Astrocyte (in vitro differentiated cells and primary cell): ENCODE results near the gene SOX30. TPM values are rescaled to one million over a fixed set of nuclear protein-coding genes. Genes with fewer than 3 reads are reported as not detected.

Source experiments
- DNase-seq: peaks from one replicate; pipeline ENCODE4 v3.0.0-alpha.2; 2010; ENCODE audit warnings: low read depth
- FAIRE-seq: peaks from 2 replicates; lab custom pipeline; 2011; peaks lifted over from hg19 to GRCh38; lab: Jason Lieb, UNC
- H2AFZ ChIP-seq: 2 replicates; pipeline ENCODE4 v1.6.0; 2012; ENCODE audit warnings: low read depth, low read length, inconsistent platforms
- H3K27ac ChIP-seq: 2 replicates; pipeline ENCODE4 v1.5.1; 2011; ENCODE audit warnings: low read depth, low read length, inconsistent platforms
- H3K27me3 ChIP-seq: 2 replicates; pipeline ENCODE4 v1.6.0; 2011; ENCODE audit warnings: low read length, inconsistent platforms; ENCODE audit not compliant: insufficient read depth
- H3K36me3 ChIP-seq: 2 replicates; pipeline ENCODE4 v1.5.1; 2011; ENCODE audit warnings: low read length, inconsistent platforms; ENCODE audit not compliant: insufficient read depth
- H3K4me1 ChIP-seq: 2 replicates; pipeline ENCODE4 v1.5.1; 2011; ENCODE audit warnings: low read length, inconsistent platforms; ENCODE audit not compliant: insufficient read depth
- H3K4me2 ChIP-seq: 2 replicates; pipeline ENCODE4 v1.6.0; 2012; ENCODE audit warnings: low read length, inconsistent platforms
- H3K4me3 ChIP-seq: 2 replicates; pipeline ENCODE4 v1.5.1; 2011; ENCODE audit warnings: low read depth, mild to moderate bottlenecking, low read length, inconsistent platforms; ENCODE audit not compliant: insufficient read depth
- H3K79me2 ChIP-seq: 2 replicates; pipeline ENCODE4 v1.6.0; 2012; ENCODE audit warnings: mild to moderate bottlenecking, low read length, inconsistent platforms; ENCODE audit not compliant: insufficient read depth
- H3K9ac ChIP-seq: 2 replicates; pipeline ENCODE4 v1.6.0; 2012; ENCODE audit warnings: mild to moderate bottlenecking, low read length, inconsistent platforms
- H3K9me3 ChIP-seq: 2 replicates; pipeline ENCODE4 v1.5.1; 2012; ENCODE audit warnings: low read depth, mild to moderate bottlenecking, low read length, inconsistent platforms; ENCODE audit not compliant: insufficient read depth
- H4K20me1 ChIP-seq: 2 replicates; pipeline ENCODE4 v1.6.0; 2012; ENCODE audit warnings: low read length, inconsistent platforms; ENCODE audit not compliant: insufficient read depth
- H3K27ac Mint-ChIP-seq: one replicate; pipeline ENCODE4 v1.8.0; 2021; ENCODE audit warnings: mild to moderate bottlenecking, mixed read lengths; ENCODE audit not compliant: unreplicated experiment
- H3K27me3 Mint-ChIP-seq: one replicate; pipeline ENCODE4 v1.8.0; 2021; ENCODE audit warnings: low read depth, mixed read lengths; ENCODE audit not compliant: unreplicated experiment
- H3K36me3 Mint-ChIP-seq: one replicate; pipeline ENCODE4 v1.8.0; 2021; ENCODE audit warnings: low read depth, mixed read lengths; ENCODE audit not compliant: unreplicated experiment
- H3K4me1 Mint-ChIP-seq: one replicate; pipeline ENCODE4 v1.8.0; 2021; ENCODE audit warnings: low read depth, mixed read lengths; ENCODE audit not compliant: unreplicated experiment
- H3K4me3 Mint-ChIP-seq: one replicate; pipeline ENCODE4 v1.8.0; 2021; ENCODE audit warnings: mild to moderate bottlenecking, moderate library complexity, mixed read lengths; ENCODE audit not compliant: unreplicated experiment
- H3K9me3 Mint-ChIP-seq: one replicate; pipeline ENCODE4 v1.8.0; 2021; ENCODE audit warnings: mild to moderate bottlenecking, mixed read lengths; ENCODE audit not compliant: unreplicated experiment
- EZH2 ChIP-seq: IDR thresholded peaks from 2 replicates; pipeline ENCODE4 v1.6.1; 2012; ENCODE audit warnings: mild to moderate bottlenecking, low read length, inconsistent platforms; ENCODE audit not compliant: insufficient read depth
- total RNA-seq: library from RNA; stranded (reverse); gene quantifications from 2 replicates; pipeline ENCODE4 v1.2.1, GENCODE V29; 2021
- TF ChIP-seq, protein P1 (sequence below): IDR thresholded peaks from 2 replicates; pipeline ENCODE4 v1.5.1; 2011; ENCODE audit warnings: low read depth, mild to moderate bottlenecking, inconsistent platforms, low read length, moderate library complexity; ENCODE audit not compliant: insufficient read depth

The SOX30 gene
- total RNA-seq, 1 donor from 2014 or later, result 0.14 TPM

DNA sequence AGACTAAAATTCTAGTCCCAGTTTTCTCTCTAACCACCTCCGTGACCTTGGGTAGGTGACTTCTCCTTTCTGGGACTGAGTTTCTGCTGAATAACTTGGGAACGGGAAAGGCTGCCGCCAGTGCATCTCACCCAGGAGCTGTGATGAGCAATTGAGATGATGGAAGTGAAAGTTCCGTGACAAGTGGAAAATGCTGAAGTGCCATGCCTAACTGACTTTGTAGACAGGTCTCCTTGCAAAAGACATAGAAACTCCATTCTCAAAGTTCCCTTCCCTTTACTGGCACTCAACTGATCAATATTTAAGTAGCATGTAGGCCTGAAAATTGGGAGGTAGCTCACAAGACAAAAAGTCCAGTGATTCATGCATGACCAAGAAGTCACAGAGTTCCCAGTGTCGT lies 70.3 kb downstream of the SOX30 start:
- no peaks in the 10 kb centered on the region for H3K27me3 Mint-ChIP-seq
- no peak overlapping the region for H3K4me3 Mint-ChIP-seq
- H3K4me3 ChIP-seq, result no peak overlapping the region
- no peaks in the 10 kb centered on the region for H3K36me3 ChIP-seq
- no peaks in the 10 kb centered on the region for H3K27me3 ChIP-seq
- no peak overlapping the region for H3K27ac ChIP-seq
- no peak overlapping the region for H3K27ac Mint-ChIP-seq
- peaks cover 2% of the 10 kb centered on the region for H3K9me3 Mint-ChIP-seq
- no peaks in the 10 kb centered on the region for H3K36me3 Mint-ChIP-seq
- H3K9ac ChIP-seq, result no peak overlapping the region
- H3K9me3 ChIP-seq, result no peaks in the 10 kb centered on the region
- H3K79me2 ChIP-seq, result no peaks in the 10 kb centered on the region
- H3K4me2 ChIP-seq, result no peak overlapping the region
- H2AFZ ChIP-seq, result no peak overlapping the region
- peaks cover 7% of the 10 kb centered on the region for H3K4me1 ChIP-seq
- peaks cover 9% of the 10 kb centered on the region for H3K4me1 Mint-ChIP-seq
- H4K20me1 ChIP-seq, result no peaks in the 10 kb centered on the region
- FAIRE-seq (no peak), DNase-seq (no peak)
- no peak for TF ChIP-seq EZH2
- TF ChIP-seq, protein P1, sequence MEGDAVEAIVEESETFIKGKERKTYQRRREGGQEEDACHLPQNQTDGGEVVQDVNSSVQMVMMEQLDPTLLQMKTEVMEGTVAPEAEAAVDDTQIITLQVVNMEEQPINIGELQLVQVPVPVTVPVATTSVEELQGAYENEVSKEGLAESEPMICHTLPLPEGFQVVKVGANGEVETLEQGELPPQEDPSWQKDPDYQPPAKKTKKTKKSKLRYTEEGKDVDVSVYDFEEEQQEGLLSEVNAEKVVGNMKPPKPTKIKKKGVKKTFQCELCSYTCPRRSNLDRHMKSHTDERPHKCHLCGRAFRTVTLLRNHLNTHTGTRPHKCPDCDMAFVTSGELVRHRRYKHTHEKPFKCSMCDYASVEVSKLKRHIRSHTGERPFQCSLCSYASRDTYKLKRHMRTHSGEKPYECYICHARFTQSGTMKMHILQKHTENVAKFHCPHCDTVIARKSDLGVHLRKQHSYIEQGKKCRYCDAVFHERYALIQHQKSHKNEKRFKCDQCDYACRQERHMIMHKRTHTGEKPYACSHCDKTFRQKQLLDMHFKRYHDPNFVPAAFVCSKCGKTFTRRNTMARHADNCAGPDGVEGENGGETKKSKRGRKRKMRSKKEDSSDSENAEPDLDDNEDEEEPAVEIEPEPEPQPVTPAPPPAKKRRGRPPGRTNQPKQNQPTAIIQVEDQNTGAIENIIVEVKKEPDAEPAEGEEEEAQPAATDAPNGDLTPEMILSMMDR, result no peak

DNA sequence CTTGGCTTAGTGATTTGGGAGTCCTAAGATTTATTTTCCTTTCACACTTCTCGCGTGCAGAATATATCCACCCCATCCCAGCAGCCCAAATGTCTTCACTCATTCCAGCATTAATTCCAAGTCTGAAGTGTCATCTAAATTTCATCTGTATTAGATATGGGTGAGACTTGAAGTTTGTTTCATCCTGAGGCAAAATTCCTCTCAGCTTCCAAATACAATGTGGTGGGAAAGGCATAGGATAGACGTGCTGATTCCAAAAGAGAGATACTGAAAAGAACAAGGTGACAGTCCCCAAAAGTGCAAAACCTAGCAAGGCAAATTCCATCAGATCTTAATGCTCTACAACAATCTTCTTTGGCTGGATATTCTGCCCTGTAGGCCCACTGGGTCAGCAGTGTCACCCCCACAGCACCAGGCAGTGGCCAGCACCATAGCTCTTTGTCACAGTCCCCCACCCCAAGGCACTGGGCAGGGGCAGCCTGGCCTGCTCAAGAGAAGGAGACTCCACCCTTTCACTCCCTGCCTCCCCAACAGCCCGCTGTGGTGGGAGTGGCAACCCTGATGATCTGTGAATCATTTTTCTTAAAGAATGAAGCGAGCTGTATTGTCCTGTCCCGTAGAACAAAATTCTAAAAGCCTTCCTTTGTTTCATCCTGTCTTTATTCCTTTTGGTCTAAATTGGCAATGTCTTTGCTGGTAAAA lies 74.0 kb downstream of the SOX30 start:
- no peak overlapping the region for H3K9ac ChIP-seq

More for the DNA sequence above, 74.0 kb downstream of the SOX30 start:
- no peak for FAIRE-seq
- no peak overlapping the region for H2AFZ ChIP-seq
- no peak for DNase-seq
- TF ChIP-seq, protein P1, result no peak
- no peak for TF ChIP-seq EZH2
- Mint-ChIP-seq H3K27ac (no peak overlapping the region), H3K27me3 (no peaks in the 10 kb centered on the region), H3K4me3 (no peak overlapping the region), H3K36me3 (no peaks in the 10 kb centered on the region), H3K9me3 (peaks cover 2% of the 10 kb centered on the region), H3K4me1 (peaks cover 20% of the 10 kb centered on the region)
- peaks cover 12% of the 10 kb centered on the region for H4K20me1 ChIP-seq
- peaks cover 15% of the 10 kb centered on the region for H3K4me1 ChIP-seq
- no peaks in the 10 kb centered on the region for H3K9me3 ChIP-seq
- no peak overlapping the region for H3K27ac ChIP-seq
- H3K4me2 ChIP-seq, result peak overlapping the region; percentile 10
- peaks cover 24% of the 10 kb centered on the region for H3K79me2 ChIP-seq
- no peaks in the 10 kb centered on the region for H3K27me3 ChIP-seq
- no peak overlapping the region for H3K4me3 ChIP-seq
- no peaks in the 10 kb centered on the region for H3K36me3 ChIP-seq
